Right lobe of liver (tissue), 6 donors: ENCODE measurements around the gene PTPRN2. TPM values are rescaled to one million over a fixed set of nuclear protein-coding genes. Genes with fewer than 3 reads are reported as not detected.
"Not testable (repeated sequence)": the region's sequence is repeated elsewhere in the genome, so short reads cannot be mapped to it uniquely, and the experiment has no call there.

ENCODE experiments used
- ATAC-seq, 4 donors: fragments of 200-7000 bp; cut with Tn5 transposase; one replicate each; pipeline ENCODE4 v1.9.1; 2020; ENCODE audit warnings: mild to moderate bottlenecking in 4 of 4, moderate library complexity in 4 of 4
- DNase-seq, 3 donors: peaks; one replicate each; pipeline ENCODE4 v3.0.0-alpha.2; 2020
- H3K27ac ChIP-seq, 3 donors: fragments of 200-600 bp; one replicate each; pipeline ENCODE4 v1.8.0; 2022
- H3K27me3 ChIP-seq, 2 donors: fragments of 200-600 bp; one replicate each; pipeline ENCODE4 v1.8.0; 2022
- H3K36me3 ChIP-seq, 4 donors: fragments of 200-600 bp; sonication (generic) in 1 of 4; one replicate each; pipeline versions ENCODE4 v1.5.1 to v1.8.0; 2017 to 2022; ENCODE audit warnings: control low read depth in 1 of 4
- H3K4me1 ChIP-seq, 4 donors: fragments of 200-600 bp; sonication (generic) in 1 of 4; one replicate each; pipeline versions ENCODE4 v1.5.1 to v1.8.0; 2017 to 2022; ENCODE audit warnings: control low read depth in 1 of 4
- H3K4me3 ChIP-seq, 3 donors: fragments of 200-600 bp; one replicate each; pipeline ENCODE4 v1.8.0; 2022
- H3K9me3 ChIP-seq, 4 donors: fragments of 200-600 bp; sonication (generic) in 1 of 4; one replicate each; pipeline versions ENCODE4 v1.5.1 to v1.8.0; 2017 to 2022; ENCODE audit warnings: control low read depth in 1 of 4
- CTCF ChIP-seq, 4 donors: fragments of 200-600 bp in 3 of 4; fragments of 450-650 bp in 1 of 4; IDR thresholded peaks; one replicate each; pipeline versions ENCODE4 v1.5.1 to v1.8.0; 2016 to 2022; ENCODE audit warnings: antibody characterized with exemption in 4 of 4, mild to moderate bottlenecking in 2 of 4
- POLR2A ChIP-seq: fragments of 450-650 bp; IDR thresholded peaks from one replicate; pipeline ENCODE4 v1.6.1; 2017; ENCODE audit warnings: antibody characterized with exemption, mild to moderate bottlenecking
- WGBS: methylation state at CpG from one replicate; pipeline ENCODE4 v1.1.6; 2018; ENCODE audit warnings: low coverage, low lambda C conversion rate; ENCODE audit not compliant: insufficient coverage; ENCODE audit errors: missing lambda C conversion rate; 5-methylcytosine and 5-hydroxymethylcytosine counted together
- intact Hi-C, 2 donors: fragments of 100-400 bp; cut with DNase I; formaldehyde crosslinking; loops; one replicate each; pipeline versions ENCODE4 v1.11.2 to v1.14.1; 2022
- total RNA-seq, 6 experiments: library from RNA; depleted of rRNA in 2 of 6; stranded (reverse); fragments of >200 nt in 2 of 6; fragmentation: NEBNext Ultra II Directional in 3 of 6; extraction: Animal tissue kit (Norgen Biotek cat#: 25700) in 3 of 6; gene quantifications; one replicate each; pipeline versions ENCODE4 v1.1.0 to v1.2.4, GENCODE V29; 2016 to 2023
- donor health status: DM: no; HTN: yes; CAD: no.
- donor health status: DM: no; HTN: no; CAD: no.
- donor health status: DM: no; HTN: no; CAD: no.
- donor health status: DM: no; HTN: yes; CAD: no.
- donor health status: DM: no; HTN: yes; CAD: no.

PTPRN2 gene
- total RNA-seq, 6 experiments from 2014 or later = 0.15 to 0.87 (median 0.67) TPM

GRCh38 chr7:157566631-157567006 is 1021.0 kb downstream of the PTPRN2 start:
- ATAC-seq = no peak

GRCh38 chr7:157565981-157566630 is 1021.5 kb downstream of the PTPRN2 start:
- Histone ChIP-seq H3K4me3 (no peak overlapping the region), H3K4me1 (no peaks in the 10 kb centered on the region), H3K9me3 (no peaks in the 10 kb centered on the region), H3K36me3 (no peaks in the 10 kb centered on the region), H3K27ac (no peak overlapping the region), H3K27me3 (no peaks in the 10 kb centered on the region)
- ATAC-seq = no peak
- no peak for DNase-seq
- intact Hi-C loops = no loop called here
- WGBS = 72% methylated on average over 8 of the region's 15 CpGs
- TF ChIP-seq CTCF (IDR thresholded peaks at IDR 0.05) (no peak), POLR2A (no peak)

More at GRCh38 chr7:157566631-157567006, 1021.0 kb downstream of the PTPRN2 start:
- Histone ChIP-seq H3K36me3 (no peaks in the 10 kb centered on the region), H3K4me1 (no peaks in the 10 kb centered on the region), H3K27ac (no peak overlapping the region), H3K4me3 (no peak overlapping the region), H3K9me3 (no peaks in the 10 kb centered on the region), H3K27me3 (no peaks in the 10 kb centered on the region)
- TF ChIP-seq CTCF (IDR thresholded peaks at IDR 0.05) (no peak), POLR2A (no peak)
- 89% methylated on average over 6 of the region's 10 CpGs for WGBS
- intact Hi-C loops = no loop called here
- no peak for DNase-seq

- H3K27ac ChIP-seq = no peak overlapping the region
- no peaks in the 10 kb centered on the region for H3K36me3 ChIP-seq
- TF ChIP-seq CTCF (IDR thresholded peaks at IDR 0.05) = no peak
- no peak for TF ChIP-seq POLR2A
- no peaks in the 10 kb centered on the region for H3K27me3 ChIP-seq
- no peak for DNase-seq
- ATAC-seq = no peak
- intact Hi-C loops = no loop called here
- H3K9me3 ChIP-seq = no peaks in the 10 kb centered on the region
- H3K4me1 ChIP-seq = no peaks in the 10 kb centered on the region
- no peak overlapping the region for H3K4me3 ChIP-seq
- WGBS = 68% methylated on average over 6 of the region's 11 CpGs
These were observed 1022.4 kb downstream of the PTPRN2 start for GRCh38 chr7:157565201-157565626.

- DNase-seq (no peak), ATAC-seq (no peak)
- TF ChIP-seq CTCF (IDR thresholded peaks at IDR 0.05) (no peak), POLR2A (no peak)
- Histone ChIP-seq H3K27ac (no peak overlapping the region), H3K36me3 (no peaks in the 10 kb centered on the region), H3K4me1 (no peaks in the 10 kb centered on the region), H3K27me3 (no peaks in the 10 kb centered on the region), H3K9me3 (no peaks in the 10 kb centered on the region), H3K4me3 (no peak overlapping the region)
- intact Hi-C loops = no loop called here
- 87% methylated on average over 18 of the region's 18 CpGs for WGBS
These were observed 1023.0 kb downstream of the PTPRN2 start for GRCh38 chr7:157564517-157565177.

- intact Hi-C loops, H3K27me3 ChIP-seq, ATAC-seq, DNase-seq, H3K9me3 ChIP-seq, H3K4me1 ChIP-seq, H3K36me3 ChIP-seq, H3K4me3 ChIP-seq, H3K27ac ChIP-seq: not testable (repeated sequence)
- 81% methylated on average over 16 of the region's 20 CpGs for WGBS
These were observed 1024.0 kb downstream of the PTPRN2 start for GRCh38 chr7:157563467-157564135.

GRCh38 chr7:157562522-157563398 is 1024.9 kb downstream of the PTPRN2 start:
- H3K4me3 ChIP-seq, DNase-seq, H3K27me3 ChIP-seq, H3K27ac ChIP-seq, H3K4me1 ChIP-seq, H3K9me3 ChIP-seq, H3K36me3 ChIP-seq, intact Hi-C loops, ATAC-seq: not testable (repeated sequence)
- 96% methylated on average over 22 of the region's 44 CpGs for WGBS
